Smooth muscle cell (in vitro differentiated cells): ENCODE measurements around the gene EIF3B. TPM values are rescaled to one million over a fixed set of nuclear protein-coding genes. Genes with fewer than 3 reads are reported as not detected.
A peak's percentile ranks its signal among the peaks of the same experiment; 100 is the strongest.

Experiments
- DNase-seq: peaks from one replicate; lab custom pipeline; 2025; ENCODE audit not compliant: unreplicated experiment; lab: John Stamatoyannopoulos, UW
- H2AFZ ChIP-seq: fragments of 200-600 bp; sonication (generic); 2 replicates; pipeline ENCODE4 v1.6.0; 2016; ENCODE audit warnings: antibody characterized with exemption, low read depth, mild to moderate bottlenecking
- H3F3A ChIP-seq: fragments of 200-600 bp; sonication (generic); 2 replicates; pipeline ENCODE4 v1.6.0; 2017; ENCODE audit warnings: antibody characterized with exemption, low read depth
- H3K27ac ChIP-seq: fragments of 200-600 bp; sonication (generic); 2 replicates; pipeline ENCODE4 v1.5.1; 2016; ENCODE audit warnings: low read depth, mild to moderate bottlenecking
- H3K27me3 ChIP-seq: fragments of 200-600 bp; sonication (generic); 2 replicates; pipeline ENCODE4 v1.6.1; 2016; ENCODE audit warnings: low read depth, mild to moderate bottlenecking
- H3K36me3 ChIP-seq: fragments of 200-600 bp; sonication (generic); 2 replicates; pipeline ENCODE4 v1.5.1; 2016; ENCODE audit warnings: low read depth
- H3K4me1 ChIP-seq: fragments of 200-600 bp; sonication (generic); 2 replicates; pipeline ENCODE4 v1.5.1; 2016; ENCODE audit warnings: low read depth
- H3K4me2 ChIP-seq: fragments of 200-600 bp; sonication (generic); 2 replicates; pipeline ENCODE4 v1.6.0; 2016; ENCODE audit warnings: mild to moderate bottlenecking
- H3K4me3 ChIP-seq: fragments of 200-600 bp; sonication (generic); 2 replicates; pipeline ENCODE4 v1.5.1; 2016; ENCODE audit warnings: mild to moderate bottlenecking
- H3K79me2 ChIP-seq: fragments of 200-600 bp; sonication (generic); 2 replicates; pipeline ENCODE4 v1.6.0; 2016; ENCODE audit warnings: low read depth, mild to moderate bottlenecking
- H3K9ac ChIP-seq: fragments of 200-600 bp; sonication (generic); 2 replicates; pipeline ENCODE4 v1.6.0; 2016; ENCODE audit warnings: low read depth
- H3K9me3 ChIP-seq: fragments of 200-600 bp; sonication (generic); replicated peaks from 2 replicates; pipeline ENCODE4 v1.5.1; 2016; ENCODE audit warnings: low read depth
- H4K20me1 ChIP-seq: fragments of 200-600 bp; sonication (generic); 2 replicates; pipeline ENCODE4 v1.6.0; 2016; ENCODE audit warnings: low read depth
- CTCF ChIP-seq: fragments of 200-600 bp; sonication (generic); IDR thresholded peaks from 2 replicates; pipeline ENCODE4 v1.5.1; 2017; ENCODE audit warnings: borderline replicate concordance, mild to moderate bottlenecking, antibody characterized with exemption; ENCODE audit not compliant: insufficient read depth, poor library complexity, severe bottlenecking
- WGBS: methylation state at CpG from one replicate; pipeline ENCODE4 v1.1.7; 2016; ENCODE audit warnings: low lambda C conversion rate; 5-methylcytosine and 5-hydroxymethylcytosine counted together
- polyA plus RNA-seq: library from polyadenylated mRNA; unstranded; fragments of >200 nt; fragmentation: Nextera tagmentation; extraction: Ambion mirVana; gene quantifications from 2 replicates; pipeline ENCODE4 v1.2.1, GENCODE V29; 2016
- total RNA-seq: library from RNA; depleted of rRNA; stranded (reverse); fragments of >200 nt; gene quantifications from 2 replicates; pipeline ENCODE4 v1.2.3, GENCODE V29; 2014

Gene EIF3B
- total and polyA plus RNA-seq, 2 experiments from 2014 or later, result 96.1 to 112 TPM

- no peak overlapping the region for H3K9ac ChIP-seq
Observed at GRCh38 chr7:2350055-2350454, 4.6 kb upstream of the EIF3B start.

GRCh38 chr7:2350861-2351260 is 3.8 kb upstream of the EIF3B start:
- no peaks in the 10 kb centered on the region for H3K27me3 ChIP-seq
- H3K4me1 ChIP-seq, result peaks cover 8% of the 10 kb centered on the region
- H3K9me3 ChIP-seq, result no peaks in the 10 kb centered on the region
- H3K4me3 ChIP-seq, result no peak overlapping the region
- DNase-seq, result no peak
- H3K79me2 ChIP-seq, result peaks cover 17% of the 10 kb centered on the region
- H3K9ac ChIP-seq, result no peak overlapping the region
- 95% methylated on average over 12 of the region's 12 CpGs for WGBS
- no peak overlapping the region for H2AFZ ChIP-seq
- TF ChIP-seq CTCF, result no peak
- H3K36me3 ChIP-seq, result no peaks in the 10 kb centered on the region
- no peaks in the 10 kb centered on the region for H3F3A ChIP-seq
- no peak overlapping the region for H3K27ac ChIP-seq
- no peak overlapping the region for H3K4me2 ChIP-seq
- peaks cover 9% of the 10 kb centered on the region for H4K20me1 ChIP-seq

More at GRCh38 chr7:2350055-2350454, 4.6 kb upstream of the EIF3B start:
- Histone ChIP-seq H3K4me1 (peaks cover 5% of the 10 kb centered on the region), H3K4me2 (no peak overlapping the region), H3K27me3 (no peaks in the 10 kb centered on the region), H3K27ac (no peak overlapping the region), H2AFZ (no peak overlapping the region), H4K20me1 (peaks cover under 1% of the 10 kb centered on the region), H3K4me3 (no peak overlapping the region), H3K9me3 (no peaks in the 10 kb centered on the region), H3F3A (no peaks in the 10 kb centered on the region), H3K36me3 (no peaks in the 10 kb centered on the region), H3K79me2 (peaks cover 9% of the 10 kb centered on the region)
- WGBS, result 95% methylated on average over 9 of the region's 9 CpGs
- DNase-seq, result no peak
- TF ChIP-seq CTCF, result no peak

GRCh38 chr7:2353113-2353935 is 1.3 kb upstream of the EIF3B start:
- no peak for DNase-seq
- Histone ChIP-seq H3K79me2 (peaks cover 41% of the 10 kb centered on the region), H3K9me3 (no peaks in the 10 kb centered on the region), H3F3A (no peaks in the 10 kb centered on the region), H2AFZ (peak overlapping the region; percentile 84), H3K27me3 (no peaks in the 10 kb centered on the region), H3K4me3 (peak overlapping the region; percentile 61), H3K4me1 (peaks cover 16% of the 10 kb centered on the region), H3K27ac (peak overlapping the region; percentile 97), H3K36me3 (no peaks in the 10 kb centered on the region), H4K20me1 (peaks cover 34% of the 10 kb centered on the region), H3K4me2 (peak overlapping the region; percentile 97), H3K9ac (peak overlapping the region; percentile 99)
- TF ChIP-seq CTCF, result no peak
- WGBS, result 64% methylated on average over 22 of the region's 22 CpGs

GRCh38 chr7:2353936-2354185 is 766 bp upstream of the EIF3B start:
- WGBS, result 1% methylated on average over 26 of the region's 26 CpGs
- H3K36me3 ChIP-seq, result no peaks in the 10 kb centered on the region
- peaks cover 47% of the 10 kb centered on the region for H3K79me2 ChIP-seq
- H3K4me1 ChIP-seq, result peaks cover 16% of the 10 kb centered on the region
- peak overlapping the region; percentile 99 for H3K9ac ChIP-seq
- no peak for TF ChIP-seq CTCF
- H4K20me1 ChIP-seq, result peaks cover 39% of the 10 kb centered on the region
- H3K27ac ChIP-seq, result peak overlapping the region; percentile 97
- peak overlapping the region; percentile 97 for H3K4me2 ChIP-seq
- H3K4me3 ChIP-seq, result peak overlapping the region; percentile 61
- H3K27me3 ChIP-seq, result no peaks in the 10 kb centered on the region
- no peaks in the 10 kb centered on the region for H3F3A ChIP-seq
- peak overlapping the region; percentile 84 for H2AFZ ChIP-seq
- no peak for DNase-seq
- H3K9me3 ChIP-seq, result no peaks in the 10 kb centered on the region
